Thyroid gland (tissue), 4 donors: ENCODE data around the gene IZUMO4. TPM values are rescaled to one million over a fixed set of nuclear protein-coding genes. Genes with fewer than 3 reads are reported as not detected.

Source experiments
- DNase-seq, 2 donors: peaks; one replicate each; pipeline ENCODE4 v3.0.0-alpha.2; 2019
- H3K27ac ChIP-seq, 3 donors: fragments of 200-600 bp; sonication (generic); 1 replicate in 2 of 3; 2 replicates in 1 of 3; pipeline ENCODE4 v1.5.1; 2016 to 2019; ENCODE audit warnings: mild to moderate bottlenecking in 1 of 3, moderate library complexity in 1 of 3
- H3K27me3 ChIP-seq: fragments of 200-600 bp; sonication (generic); one replicate; pipeline ENCODE4 v1.5.1; 2019
- H3K36me3 ChIP-seq, 2 donors: fragments of 200-600 bp; sonication (generic); one replicate each; pipeline ENCODE4 v1.5.1; 2016 to 2019
- H3K4me1 ChIP-seq, 2 donors: fragments of 200-600 bp; sonication (generic); one replicate each; pipeline ENCODE4 v1.5.1; 2017 to 2019
- H3K4me3 ChIP-seq, 3 donors: fragments of 200-600 bp; sonication (generic); replicated peaks in 1 of 3; 1 replicate in 2 of 3; 2 replicates in 1 of 3; pipeline ENCODE4 v1.5.1; 2016; ENCODE audit warnings: mild to moderate bottlenecking in 1 of 3
- H3K9me3 ChIP-seq: fragments of 200-600 bp; sonication (generic); one replicate; pipeline ENCODE4 v1.5.1; 2017
- POLR2A ChIP-seq, 2 donors: fragments of 450-650 bp; IDR thresholded peaks; one replicate each; pipeline ENCODE4 v1.6.1; 2017; ENCODE audit warnings: antibody characterized with exemption in 2 of 2, mild to moderate bottlenecking in 2 of 2, moderate library complexity in 1 of 2
- WGBS, 2 donors: methylation state at CpG; one replicate each; pipeline ENCODE4 v1.1.5; 2017; 5-methylcytosine and 5-hydroxymethylcytosine counted together
- intact Hi-C: fragments of 100-400 bp; cut with DNase I; formaldehyde crosslinking; loops from one replicate; pipeline ENCODE4 v1.15.1; 2023
- total RNA-seq, 4 donors: library from RNA; depleted of rRNA; stranded (reverse); fragments of >200 nt; gene quantifications; one replicate each; pipeline ENCODE4 v1.2.3, GENCODE V29; 2016
- TF ChIP-seq, protein P1 (sequence below), 6 experiments: fragments of 200-600 bp in 3 of 6; fragments of 450-650 bp in 3 of 6; sonication (generic) in 3 of 6; IDR thresholded peaks; one replicate each; pipeline ENCODE4 v1.5.1; 2016 to 2019; ENCODE audit warnings: antibody characterized with exemption in 6 of 6, mild to moderate bottlenecking in 2 of 6, inconsistent platforms in 1 of 6, moderate library complexity in 1 of 6

The IZUMO4 gene
- total RNA-seq, 4 donors from 2014 or later: 1.1 to 4.2 (median 2.9) TPM

- no peak overlapping the region for H3K27ac ChIP-seq
- 95 to 96% methylated on average over 13 to 15 of the region's 21 CpGs for WGBS, 2 donors
- TF ChIP-seq, protein P1, sequence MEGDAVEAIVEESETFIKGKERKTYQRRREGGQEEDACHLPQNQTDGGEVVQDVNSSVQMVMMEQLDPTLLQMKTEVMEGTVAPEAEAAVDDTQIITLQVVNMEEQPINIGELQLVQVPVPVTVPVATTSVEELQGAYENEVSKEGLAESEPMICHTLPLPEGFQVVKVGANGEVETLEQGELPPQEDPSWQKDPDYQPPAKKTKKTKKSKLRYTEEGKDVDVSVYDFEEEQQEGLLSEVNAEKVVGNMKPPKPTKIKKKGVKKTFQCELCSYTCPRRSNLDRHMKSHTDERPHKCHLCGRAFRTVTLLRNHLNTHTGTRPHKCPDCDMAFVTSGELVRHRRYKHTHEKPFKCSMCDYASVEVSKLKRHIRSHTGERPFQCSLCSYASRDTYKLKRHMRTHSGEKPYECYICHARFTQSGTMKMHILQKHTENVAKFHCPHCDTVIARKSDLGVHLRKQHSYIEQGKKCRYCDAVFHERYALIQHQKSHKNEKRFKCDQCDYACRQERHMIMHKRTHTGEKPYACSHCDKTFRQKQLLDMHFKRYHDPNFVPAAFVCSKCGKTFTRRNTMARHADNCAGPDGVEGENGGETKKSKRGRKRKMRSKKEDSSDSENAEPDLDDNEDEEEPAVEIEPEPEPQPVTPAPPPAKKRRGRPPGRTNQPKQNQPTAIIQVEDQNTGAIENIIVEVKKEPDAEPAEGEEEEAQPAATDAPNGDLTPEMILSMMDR (IDR thresholded peaks at IDR 0.05): no peak
- TF ChIP-seq POLR2A (IDR thresholded peaks at IDR 0.05): no peak
- H3K9me3 ChIP-seq: no peaks in the 10 kb centered on the region
- H3K27me3 ChIP-seq: no peaks in the 10 kb centered on the region
- no peaks in the 10 kb centered on the region for H3K4me1 ChIP-seq
- peaks cover 91 to 100% of the 10 kb centered on the region in 2 donors for H3K36me3 ChIP-seq
- intact Hi-C loops: no loop called here
- H3K4me3 ChIP-seq: no peak overlapping the region
- no peak for DNase-seq
These were observed 18.1 kb downstream of the IZUMO4 start for GRCh38 chr19:2114821-2115220.

DNA sequence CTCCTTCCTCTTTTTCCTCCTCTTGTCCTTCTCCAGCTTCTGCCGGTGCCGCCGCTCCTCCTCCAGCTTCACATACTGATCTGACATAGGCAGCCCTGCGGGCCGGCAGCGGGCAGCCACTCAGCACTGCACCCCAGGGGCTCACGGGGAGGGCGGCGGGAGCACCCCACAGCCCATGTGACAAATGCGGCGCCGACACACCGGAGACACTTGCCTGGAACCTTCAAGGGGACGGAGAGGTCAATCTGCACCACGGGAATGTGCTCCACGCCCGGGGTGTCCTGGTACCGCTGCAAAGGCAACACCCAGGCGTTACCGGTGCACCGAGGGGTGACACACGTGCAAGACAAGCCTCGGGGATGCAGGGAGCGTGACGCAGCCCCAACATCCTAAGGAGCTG, 18.6 kb downstream of the IZUMO4 start:
- H3K9me3 ChIP-seq: no peaks in the 10 kb centered on the region
- H3K4me1 ChIP-seq: no peaks in the 10 kb centered on the region
- intact Hi-C loops: no loop called here
- H3K4me3 ChIP-seq: no peak overlapping the region
- TF ChIP-seq, protein P1 (IDR thresholded peaks at IDR 0.05): no peak
- no peaks in the 10 kb centered on the region for H3K27me3 ChIP-seq
- no peak overlapping the region for H3K27ac ChIP-seq
- DNase-seq: no peak
- 95 to 96% methylated on average over 21 to 23 of the region's 25 CpGs for WGBS, 2 donors
- H3K36me3 ChIP-seq: peaks cover 92 to 100% of the 10 kb centered on the region in 2 donors

DNA sequence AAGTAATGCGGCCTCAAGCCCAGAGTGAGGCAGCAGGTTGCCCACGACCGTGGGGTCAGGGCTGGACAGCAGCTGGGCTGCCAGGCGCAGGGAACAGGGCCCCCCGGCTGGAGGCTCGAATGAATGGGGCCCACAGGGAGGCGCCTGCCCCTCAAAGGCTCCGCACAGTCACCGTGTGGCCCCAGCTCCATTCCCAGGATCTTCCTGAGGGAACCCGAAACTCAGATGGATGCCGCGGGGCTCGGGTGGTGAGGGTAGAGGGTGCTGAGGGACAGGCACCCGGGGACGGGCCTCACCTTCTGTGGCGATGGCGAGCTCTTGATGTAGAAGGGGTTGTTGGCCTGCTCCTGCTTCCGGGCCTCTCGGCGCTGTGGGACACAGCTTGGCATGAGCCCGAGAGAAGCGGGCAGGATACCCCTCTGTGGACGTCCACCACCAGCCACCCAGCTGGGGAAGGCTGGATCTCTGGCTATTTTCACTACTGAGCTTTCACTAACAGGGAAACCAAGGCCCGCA, 19.3 kb downstream of the IZUMO4 start:
- Histone ChIP-seq H3K9me3 (no peaks in the 10 kb centered on the region), H3K27me3 (no peaks in the 10 kb centered on the region), H3K27ac (no peak overlapping the region), H3K4me1 (no peaks in the 10 kb centered on the region), H3K36me3 (peaks cover 92 to 100% of the 10 kb centered on the region in 2 donors), H3K4me3 (no peak overlapping the region)
- intact Hi-C loops: no loop called here
- TF ChIP-seq POLR2A (IDR thresholded peaks at IDR 0.05): no peak
- TF ChIP-seq, protein P1 (IDR thresholded peaks at IDR 0.05): no peak
- DNase-seq: no peak
- 91 to 97% methylated on average over 19 to 22 of the region's 24 CpGs for WGBS, 2 donors

GRCh38 chr19:2116507-2116906, 19.8 kb downstream of the IZUMO4 start:
- peaks cover 92 to 100% of the 10 kb centered on the region in 2 donors for H3K36me3 ChIP-seq
- no peak overlapping the region for H3K27ac ChIP-seq

DNA sequence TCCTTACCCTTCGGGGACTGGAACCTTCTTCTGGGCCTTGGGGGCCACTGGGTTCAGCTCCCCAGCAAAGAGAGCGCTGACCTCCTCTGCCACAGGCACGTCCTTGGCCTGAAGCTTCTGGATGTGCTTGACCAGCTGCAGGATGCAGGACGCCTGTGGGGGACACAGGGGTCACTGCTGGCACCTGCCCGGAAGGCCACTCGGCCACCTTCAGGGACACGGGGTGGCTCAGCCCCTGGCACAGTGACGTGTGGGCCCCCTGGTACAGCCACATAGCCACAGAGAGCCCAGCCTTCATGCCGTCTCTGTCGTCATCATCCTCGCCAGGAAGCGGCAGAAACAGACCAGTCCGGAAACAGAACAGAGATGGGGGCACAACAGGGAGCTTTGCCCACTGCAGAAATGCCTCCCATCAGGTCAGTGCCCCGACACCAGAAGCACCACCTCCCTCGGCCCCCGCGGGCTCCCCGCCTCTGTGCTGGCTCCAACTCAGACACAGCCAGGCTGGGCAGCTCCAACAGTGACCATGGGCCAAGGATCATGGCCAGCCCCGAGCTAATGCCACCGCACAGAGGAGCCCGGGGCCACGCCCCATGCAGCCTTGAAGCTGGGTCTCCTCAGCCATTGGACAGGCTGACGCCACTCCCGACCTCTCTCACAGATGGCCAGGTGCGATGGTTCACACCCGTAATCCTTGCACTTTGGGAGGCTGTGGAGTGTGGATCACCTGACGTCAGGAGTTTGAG, 20.7 kb downstream of the IZUMO4 start:
- no peaks in the 10 kb centered on the region for H3K27me3 ChIP-seq
- H3K36me3 ChIP-seq: peaks cover 92 to 100% of the 10 kb centered on the region in 2 donors
- H3K4me3 ChIP-seq: no peak overlapping the region
- H3K4me1 ChIP-seq: no peaks in the 10 kb centered on the region
- no peak overlapping the region for H3K27ac ChIP-seq
- TF ChIP-seq, protein P1 (IDR thresholded peaks at IDR 0.05): no peak
- TF ChIP-seq POLR2A (IDR thresholded peaks at IDR 0.05): no peak
- 96 to 99% methylated on average over 19 to 25 of the region's 27 CpGs for WGBS, 2 donors
- H3K9me3 ChIP-seq: no peaks in the 10 kb centered on the region
- no peak for DNase-seq
- intact Hi-C loops: no loop called here

More at GRCh38 chr19:2116507-2116906, 19.8 kb downstream of the IZUMO4 start:
- WGBS, 2 donors: 94 to 95% methylated on average over 21 to 22 of the region's 25 CpGs
- intact Hi-C loops: no loop called here
- Histone ChIP-seq H3K9me3 (no peaks in the 10 kb centered on the region), H3K27me3 (no peaks in the 10 kb centered on the region), H3K4me3 (no peak overlapping the region), H3K4me1 (no peaks in the 10 kb centered on the region)
- no peak for DNase-seq
- no peak for TF ChIP-seq POLR2A (IDR thresholded peaks at IDR 0.05)
- TF ChIP-seq, protein P1 (IDR thresholded peaks at IDR 0.05): no peak
